HG02981 (cell line): Measurements from ENCODE around the gene POLR2C.

Experiments
- ATAC-seq: cut with Tn5 transposase; IDR thresholded peaks from one replicate; pipeline ENCODE4 v1.9.1; 2021; ENCODE audit warnings: mild to moderate bottlenecking, moderate library complexity; ENCODE audit not compliant: unreplicated experiment

The POLR2C gene

GRCh38 chr16:57500578-57501111, 38.2 kb downstream of the POLR2C start:
- no peak for ATAC-seq

GRCh38 chr16:57501492-57501891, 39.0 kb downstream of the POLR2C start:
- no peak for ATAC-seq

GRCh38 chr16:57502048-57502775, 39.7 kb downstream of the POLR2C start:
- no peak for ATAC-seq

GRCh38 chr16:57503366-57503765, 40.9 kb downstream of the POLR2C start:
- ATAC-seq: no peak

GRCh38 chr16:57504001-57504400, 41.5 kb downstream of the POLR2C start:
- ATAC-seq: no peak

- ATAC-seq: no peak
Observed at GRCh38 chr16:57504491-57504890, 42.0 kb downstream of the POLR2C start.

- no peak for ATAC-seq
Observed at GRCh38 chr16:57505169-57505568, 42.7 kb downstream of the POLR2C start.

GRCh38 chr16:57507136-57508034, 44.9 kb downstream of the POLR2C start:
- ATAC-seq: no peak

GRCh38 chr16:57508035-57508425, 45.6 kb downstream of the POLR2C start:
- ATAC-seq: no peak

GRCh38 chr16:57509231-57509923, 46.9 kb downstream of the POLR2C start:
- no peak for ATAC-seq

GRCh38 chr16:57510016-57510871, 47.8 kb downstream of the POLR2C start:
- ATAC-seq: no peak

GRCh38 chr16:57512296-57513001, 50.0 kb downstream of the POLR2C start:
- no peak for ATAC-seq

GRCh38 chr16:57513371-57514102, 51.1 kb downstream of the POLR2C start:
- ATAC-seq: no peak

GRCh38 chr16:57514371-57514770, 51.9 kb downstream of the POLR2C start:
- no peak for ATAC-seq

GRCh38 chr16:57514791-57515600, 52.5 kb downstream of the POLR2C start:
- ATAC-seq: no peak

- no peak for ATAC-seq
Observed at GRCh38 chr16:57516176-57516725, 53.8 kb downstream of the POLR2C start.

GRCh38 chr16:57516773-57517172, 54.3 kb downstream of the POLR2C start:
- no peak for ATAC-seq
